ENCODE data around the gene HLA-DMB. TPM values are rescaled to one million over a fixed set of nuclear protein-coding genes. Genes with fewer than 3 reads are reported as not detected.

The HLA-DMB gene
- total and polyA plus RNA-seq, 10 of the 15 experiments (the other 5 are each of a cell fraction or from before 2014, with no cell fraction given), result 114 to 173 (median 150) TPM

DNA sequence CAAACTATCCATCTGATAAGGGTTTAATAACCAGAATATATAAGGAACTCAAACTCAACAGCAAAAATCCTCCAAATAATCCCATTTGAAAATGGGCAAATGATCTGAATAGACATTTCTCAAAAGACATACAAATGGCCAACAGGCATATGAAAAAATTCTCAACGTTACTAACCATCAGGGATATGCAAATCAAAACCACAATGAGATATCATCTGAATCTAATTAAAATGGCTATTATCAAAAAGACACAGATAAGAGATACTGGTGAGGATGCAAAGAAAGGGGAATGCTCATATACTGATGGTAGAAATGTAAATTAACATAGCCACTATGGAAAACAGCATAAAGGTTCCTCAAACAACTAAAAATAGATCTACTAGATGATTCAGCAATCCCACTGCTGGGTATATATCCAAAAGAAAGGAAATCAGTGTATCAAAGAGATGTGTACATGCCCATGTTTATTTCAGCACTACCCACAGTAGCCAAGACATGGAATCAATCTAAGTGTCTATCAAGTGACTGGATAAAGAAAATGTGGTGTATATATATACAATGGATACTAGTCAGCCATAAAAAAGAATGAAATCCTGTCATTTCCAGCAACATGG is 21.5 kb upstream of the HLA-DMB start:
- no peak overlapping the region for H3K4me3 ChIP-seq
- no peak overlapping the region for H3K4me2 ChIP-seq (ENCODE audit: control insufficient read depth, insufficient read depth)
- no peak overlapping the region for H3K9ac ChIP-seq (ENCODE audit: control insufficient read depth, insufficient read depth, low read length)
- intact Hi-C loops (cut with micrococcal nuclease; ENCODE audit: unreplicated experiment) (no loop called here), in situ Hi-C loops (cut with MboI) (loop anchor here (25.0 kb wide), 2 partner anchors 1400 to 1700 kb away; partner anchors contain the start of gene LTA)
- ChIA-PET SMC1A (ENCODE audit: uncharacterized antibody, unreplicated experiment) (interaction anchor here (1.2 to 17.2 kb wide), 5 partner anchors 8 to 75 kb away, joined by 3 to 347 read pairs (median 4); partner anchors contain the start of gene HLA-DMA), RAD21 (ENCODE audit: unreplicated experiment) (interaction anchor here (6.6 to 12.2 kb wide), 2 partner anchors 6 to 22 kb away, joined by 41 to 224 read pairs; partner anchors contain the start of gene HLA-DMA), CTCF (interaction anchor here (1.4 to 8.5 kb wide), 6 partner anchors 8 to 29 kb away, joined by 5 to 243 read pairs (median 10); partner anchors contain the start of gene HLA-DMA), POLR2A (interaction anchor here (1.0 to 4.4 kb wide), 4 partner anchors 9 to 19 kb away, joined by 3 to 24 read pairs (median 10); partner anchors contain the start of gene HLA-DMA)
- no peak overlapping the region for H3K27ac ChIP-seq (ENCODE audit: control insufficient read depth, insufficient read depth)
- ATAC-seq (no peak), FAIRE-seq (no peak), DNase-seq (ENCODE audit: low read depth, low spot score) (no peak)
- no peaks in the 10 kb centered on the region for H3K27me3 ChIP-seq (replicated peaks in 1 of 2; ENCODE audit: control insufficient read depth in 2 of 2, insufficient read depth in 2 of 2, low read length in 1 of 2)
- H3K79me2 ChIP-seq (ENCODE audit: control insufficient read depth, insufficient read depth, low read length), result peaks cover 15% of the 10 kb centered on the region
- TF ChIP-seq, protein P1, sequence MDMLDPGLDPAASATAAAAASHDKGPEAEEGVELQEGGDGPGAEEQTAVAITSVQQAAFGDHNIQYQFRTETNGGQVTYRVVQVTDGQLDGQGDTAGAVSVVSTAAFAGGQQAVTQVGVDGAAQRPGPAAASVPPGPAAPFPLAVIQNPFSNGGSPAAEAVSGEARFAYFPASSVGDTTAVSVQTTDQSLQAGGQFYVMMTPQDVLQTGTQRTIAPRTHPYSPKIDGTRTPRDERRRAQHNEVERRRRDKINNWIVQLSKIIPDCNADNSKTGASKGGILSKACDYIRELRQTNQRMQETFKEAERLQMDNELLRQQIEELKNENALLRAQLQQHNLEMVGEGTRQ (IDR thresholded peaks at IDR 0.05; ENCODE audit: borderline replicate concordance, low read depth, low read length), result no peak
- no peak for TF ChIP-seq SPI1 (IDR thresholded peaks at IDR 0.05; ENCODE audit: borderline replicate concordance, insufficient read depth, low read depth, low read length)
- no peak for TF ChIP-seq FOS (IDR thresholded peaks at IDR 0.05; ENCODE audit: borderline replicate concordance, extremely low read depth, insufficient read length)
- no peak for TF ChIP-seq DPF2 (IDR thresholded peaks at IDR 0.05)
- no peak for TF ChIP-seq CBX5 (IDR thresholded peaks at IDR 0.05; ENCODE audit: low read depth)
- TF ChIP-seq ZNF24 (IDR thresholded peaks at IDR 0.05), result no peak
- TF ChIP-seq NFIC (IDR thresholded peaks at IDR 0.05; ENCODE audit: low read depth, low read length), result no peak
- TF ChIP-seq CREB1 (IDR thresholded peaks at IDR 0.05; ENCODE audit: low read depth), result no peak
- TF ChIP-seq, protein P2, sequence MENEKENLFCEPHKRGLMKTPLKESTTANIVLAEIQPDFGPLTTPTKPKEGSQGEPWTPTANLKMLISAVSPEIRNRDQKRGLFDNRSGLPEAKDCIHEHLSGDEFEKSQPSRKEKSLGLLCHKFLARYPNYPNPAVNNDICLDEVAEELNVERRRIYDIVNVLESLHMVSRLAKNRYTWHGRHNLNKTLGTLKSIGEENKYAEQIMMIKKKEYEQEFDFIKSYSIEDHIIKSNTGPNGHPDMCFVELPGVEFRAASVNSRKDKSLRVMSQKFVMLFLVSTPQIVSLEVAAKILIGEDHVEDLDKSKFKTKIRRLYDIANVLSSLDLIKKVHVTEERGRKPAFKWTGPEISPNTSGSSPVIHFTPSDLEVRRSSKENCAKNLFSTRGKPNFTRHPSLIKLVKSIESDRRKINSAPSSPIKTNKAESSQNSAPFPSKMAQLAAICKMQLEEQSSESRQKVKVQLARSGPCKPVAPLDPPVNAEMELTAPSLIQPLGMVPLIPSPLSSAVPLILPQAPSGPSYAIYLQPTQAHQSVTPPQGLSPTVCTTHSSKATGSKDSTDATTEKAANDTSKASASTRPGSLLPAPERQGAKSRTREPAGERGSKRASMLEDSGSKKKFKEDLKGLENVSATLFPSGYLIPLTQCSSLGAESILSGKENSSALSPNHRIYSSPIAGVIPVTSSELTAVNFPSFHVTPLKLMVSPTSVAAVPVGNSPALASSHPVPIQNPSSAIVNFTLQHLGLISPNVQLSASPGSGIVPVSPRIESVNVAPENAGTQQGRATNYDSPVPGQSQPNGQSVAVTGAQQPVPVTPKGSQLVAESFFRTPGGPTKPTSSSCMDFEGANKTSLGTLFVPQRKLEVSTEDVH (IDR thresholded peaks at IDR 0.05; ENCODE audit: low read depth, partially characterized antibody), result no peak
- no peaks in the 10 kb centered on the region for H3K9me3 ChIP-seq (replicated peaks; ENCODE audit: control insufficient read depth, insufficient read depth, low read length)
- no peaks in the 10 kb centered on the region for H4K20me1 ChIP-seq (ENCODE audit: control insufficient read depth, insufficient read depth)
- WGBS (ENCODE audit: insufficient coverage, insufficient replicate concordance, low lambda C conversion rate, missing lambda C conversion rate), result 0% methylated on average over 1 of the region's 1 CpG
- peaks cover 8% of the 10 kb centered on the region for H3K4me1 ChIP-seq (ENCODE audit: control insufficient read depth, insufficient read depth, low read length)
- H3K36me3 ChIP-seq (ENCODE audit: control insufficient read depth in 2 of 2, insufficient read depth in 2 of 2, low read length in 1 of 2), result no peaks in the 10 kb centered on the region
- H2AFZ ChIP-seq (ENCODE audit: control insufficient read depth, low read depth, low read length), result no peak overlapping the region
- BruUV-seq (replicated peaks), result no TSS peak

Data from GM12878 (cell line).